Type B pancreatic cell (in vitro differentiated cells): ENCODE data around the gene RNF126. TPM values are rescaled to one million over a fixed set of nuclear protein-coding genes. Genes with fewer than 3 reads are reported as not detected.

ENCODE experiments used
- DNase-seq: peaks from one replicate; pipeline ENCODE4 v3.0.0; 2021; ENCODE audit warnings: mixed read lengths; ENCODE audit not compliant: unreplicated experiment; ENCODE audit errors: extremely low spot score
- H3K27ac Mint-ChIP-seq: 2 replicates; pipeline ENCODE4 v1.8.0; 2021; ENCODE audit warnings: mild to moderate bottlenecking, mixed read lengths
- H3K27me3 Mint-ChIP-seq: 2 replicates; pipeline ENCODE4 v1.8.0; 2021; ENCODE audit warnings: mixed read lengths
- H3K36me3 Mint-ChIP-seq: 2 replicates; pipeline ENCODE4 v1.8.0; 2021; ENCODE audit warnings: mixed read lengths
- H3K4me1 Mint-ChIP-seq: one replicate; pipeline ENCODE4 v1.8.0; 2021; ENCODE audit warnings: mixed read lengths; ENCODE audit not compliant: unreplicated experiment
- H3K4me3 Mint-ChIP-seq: 2 replicates; pipeline ENCODE4 v1.8.0; 2021; ENCODE audit warnings: mild to moderate bottlenecking, mixed read lengths
- H3K9me3 Mint-ChIP-seq: 2 replicates; pipeline ENCODE4 v1.8.0; 2021; ENCODE audit warnings: mixed read lengths
- total RNA-seq: library from RNA; stranded (reverse); gene quantifications from 2 replicates; pipeline ENCODE4 v1.2.1, GENCODE V29; 2021; ENCODE audit warnings: low replicate concordance
- TF ChIP-seq, protein P1 (sequence below): fragments of 200-600 bp; sonication (generic); conservative IDR thresholded peaks from 2 replicates; pipeline ENCODE4 v1.5.0; 2021; ENCODE audit warnings: antibody characterized with exemption, mild to moderate bottlenecking

RNF126 gene
- total RNA-seq, 1 donor from 2014 or later, result 38.1 TPM

DNA sequence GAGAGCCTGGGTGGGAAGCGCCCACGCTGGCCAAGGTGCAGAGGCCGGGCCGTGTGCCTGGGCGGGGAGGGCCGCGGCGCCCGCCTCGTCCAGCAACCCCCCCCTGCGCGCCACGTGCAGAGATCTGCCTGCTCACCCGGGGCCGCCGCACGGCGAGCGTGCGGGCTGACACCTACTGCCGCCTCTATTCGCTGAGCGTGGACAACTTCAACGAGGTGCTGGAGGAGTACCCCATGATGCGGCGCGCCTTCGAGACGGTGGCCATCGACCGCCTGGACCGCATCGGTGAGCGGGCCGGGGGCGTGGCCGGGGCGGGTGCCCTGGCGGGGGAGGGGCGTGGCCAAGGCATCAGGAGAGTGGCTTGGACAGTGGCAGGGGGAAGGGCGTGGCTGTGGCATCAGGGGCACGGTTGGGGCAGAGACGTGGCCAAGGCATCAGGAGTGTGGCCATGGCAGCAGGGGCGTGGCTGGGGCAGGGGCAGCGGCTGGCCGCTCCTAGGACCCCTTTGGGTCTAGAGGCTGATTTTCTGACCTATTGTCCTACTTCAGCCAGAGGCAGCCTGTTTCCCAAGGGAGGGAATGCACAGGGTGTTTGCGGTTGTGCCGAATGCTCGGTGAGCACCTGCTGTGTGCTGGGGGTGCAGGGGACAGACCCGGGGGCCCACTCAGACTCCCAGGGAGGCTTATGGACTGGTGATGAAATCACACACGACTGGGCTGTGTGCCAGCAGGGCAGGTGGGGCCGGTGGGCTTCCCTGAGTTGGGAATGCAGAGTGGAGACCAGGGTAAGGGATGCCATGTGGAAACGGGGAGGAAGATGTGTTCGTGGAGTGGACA is 49.1 kb downstream of the RNF126 start:
- no peaks in the 10 kb centered on the region for H3K27me3 Mint-ChIP-seq
- H3K27ac Mint-ChIP-seq, result no peak overlapping the region
- no peak overlapping the region for H3K4me3 Mint-ChIP-seq
- H3K9me3 Mint-ChIP-seq, result no peaks in the 10 kb centered on the region
- peaks cover 5% of the 10 kb centered on the region for H3K4me1 Mint-ChIP-seq
- TF ChIP-seq, protein P1, sequence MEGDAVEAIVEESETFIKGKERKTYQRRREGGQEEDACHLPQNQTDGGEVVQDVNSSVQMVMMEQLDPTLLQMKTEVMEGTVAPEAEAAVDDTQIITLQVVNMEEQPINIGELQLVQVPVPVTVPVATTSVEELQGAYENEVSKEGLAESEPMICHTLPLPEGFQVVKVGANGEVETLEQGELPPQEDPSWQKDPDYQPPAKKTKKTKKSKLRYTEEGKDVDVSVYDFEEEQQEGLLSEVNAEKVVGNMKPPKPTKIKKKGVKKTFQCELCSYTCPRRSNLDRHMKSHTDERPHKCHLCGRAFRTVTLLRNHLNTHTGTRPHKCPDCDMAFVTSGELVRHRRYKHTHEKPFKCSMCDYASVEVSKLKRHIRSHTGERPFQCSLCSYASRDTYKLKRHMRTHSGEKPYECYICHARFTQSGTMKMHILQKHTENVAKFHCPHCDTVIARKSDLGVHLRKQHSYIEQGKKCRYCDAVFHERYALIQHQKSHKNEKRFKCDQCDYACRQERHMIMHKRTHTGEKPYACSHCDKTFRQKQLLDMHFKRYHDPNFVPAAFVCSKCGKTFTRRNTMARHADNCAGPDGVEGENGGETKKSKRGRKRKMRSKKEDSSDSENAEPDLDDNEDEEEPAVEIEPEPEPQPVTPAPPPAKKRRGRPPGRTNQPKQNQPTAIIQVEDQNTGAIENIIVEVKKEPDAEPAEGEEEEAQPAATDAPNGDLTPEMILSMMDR, result no peak
- peaks cover 10% of the 10 kb centered on the region for H3K36me3 Mint-ChIP-seq
- DNase-seq, result no peak

DNA sequence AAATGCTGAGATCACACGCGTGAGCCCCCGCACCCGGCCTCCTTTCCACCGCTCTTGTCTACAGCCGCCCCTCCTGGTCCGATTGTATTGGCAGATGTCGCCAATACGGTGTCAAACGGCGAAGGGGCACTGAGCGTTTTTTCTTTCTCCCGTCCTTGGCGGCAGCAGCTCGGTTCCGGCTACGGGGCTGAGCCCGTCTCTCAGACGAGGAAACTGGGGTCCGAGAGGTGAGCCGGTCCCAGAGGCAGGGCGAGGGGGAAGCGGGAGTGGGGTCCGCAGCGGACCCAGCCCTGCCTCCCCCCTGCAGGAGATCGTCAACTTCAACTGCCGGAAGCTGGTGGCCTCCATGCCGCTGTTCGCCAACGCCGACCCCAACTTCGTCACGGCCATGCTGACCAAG is 50.1 kb downstream of the RNF126 start:
- DNase-seq, result no peak
- peaks cover 5% of the 10 kb centered on the region for H3K4me1 Mint-ChIP-seq
- no peak overlapping the region for H3K4me3 Mint-ChIP-seq
- no peaks in the 10 kb centered on the region for H3K9me3 Mint-ChIP-seq
- no peaks in the 10 kb centered on the region for H3K27me3 Mint-ChIP-seq
- peaks cover 10% of the 10 kb centered on the region for H3K36me3 Mint-ChIP-seq
- TF ChIP-seq, protein P1, result no peak
- no peak overlapping the region for H3K27ac Mint-ChIP-seq

DNA sequence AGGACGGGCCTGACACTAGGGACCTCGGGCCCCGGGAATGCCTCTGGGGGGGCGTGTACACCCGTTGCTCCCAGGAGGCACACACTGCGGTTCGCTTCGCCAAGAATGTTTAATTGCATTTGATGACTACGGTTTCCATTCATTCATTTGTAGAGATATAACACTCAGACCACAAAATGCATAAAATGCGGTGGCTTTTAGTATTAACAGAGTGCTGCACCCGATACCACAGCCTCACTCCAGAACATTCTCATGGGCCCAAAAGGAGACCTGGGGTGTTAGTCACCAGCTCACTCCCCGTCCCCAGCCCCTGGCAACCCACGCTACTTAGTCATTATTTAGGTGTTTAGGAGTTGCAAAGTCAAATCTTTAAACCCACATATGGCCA is 51.5 kb downstream of the RNF126 start:
- H3K4me3 Mint-ChIP-seq, result no peak overlapping the region
- no peaks in the 10 kb centered on the region for H3K9me3 Mint-ChIP-seq
- H3K36me3 Mint-ChIP-seq, result peaks cover 10% of the 10 kb centered on the region
- TF ChIP-seq, protein P1, result no peak
- peaks cover 5% of the 10 kb centered on the region for H3K4me1 Mint-ChIP-seq
- no peak overlapping the region for H3K27ac Mint-ChIP-seq
- no peaks in the 10 kb centered on the region for H3K27me3 Mint-ChIP-seq
- DNase-seq, result no peak

DNA sequence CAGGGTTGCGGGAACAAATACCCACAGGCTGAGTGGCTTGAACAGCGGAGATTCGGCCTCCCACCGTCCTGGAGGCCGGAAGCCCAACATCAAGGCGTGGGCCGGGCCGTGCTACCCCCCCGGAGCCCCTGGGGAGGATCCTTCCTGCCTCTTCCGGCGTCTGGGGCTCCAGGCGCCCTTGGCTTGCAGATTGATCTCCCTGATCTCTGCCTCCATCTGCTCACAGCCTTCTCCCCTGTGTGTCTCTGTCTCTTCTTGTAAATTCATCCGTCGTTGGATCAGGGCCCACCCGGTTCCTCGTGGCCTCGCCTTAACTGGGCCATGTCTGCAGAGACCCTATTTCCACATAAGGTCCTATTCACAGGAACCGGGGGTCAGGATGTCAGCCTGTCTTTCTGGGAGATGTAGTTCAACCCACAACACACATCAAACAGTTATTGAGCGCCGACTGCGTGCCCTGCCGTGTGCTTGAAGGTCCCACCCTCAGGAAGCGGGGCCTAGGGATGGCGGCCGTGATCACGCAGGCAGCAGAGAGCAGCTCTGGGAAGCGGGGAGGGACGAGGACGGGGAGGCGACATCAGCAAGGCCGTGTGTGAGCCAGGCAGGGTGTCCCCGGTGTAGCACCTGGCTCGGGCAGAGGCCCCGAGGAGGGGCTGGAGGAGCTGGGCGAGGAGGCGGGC is 52.1 kb downstream of the RNF126 start:
- Mint-ChIP-seq H3K9me3 (no peaks in the 10 kb centered on the region), H3K27me3 (no peaks in the 10 kb centered on the region), H3K36me3 (peaks cover 10% of the 10 kb centered on the region), H3K4me3 (no peak overlapping the region), H3K27ac (no peak overlapping the region), H3K4me1 (peaks cover 5% of the 10 kb centered on the region)
- DNase-seq, result no peak
- TF ChIP-seq, protein P1, result no peak

DNA sequence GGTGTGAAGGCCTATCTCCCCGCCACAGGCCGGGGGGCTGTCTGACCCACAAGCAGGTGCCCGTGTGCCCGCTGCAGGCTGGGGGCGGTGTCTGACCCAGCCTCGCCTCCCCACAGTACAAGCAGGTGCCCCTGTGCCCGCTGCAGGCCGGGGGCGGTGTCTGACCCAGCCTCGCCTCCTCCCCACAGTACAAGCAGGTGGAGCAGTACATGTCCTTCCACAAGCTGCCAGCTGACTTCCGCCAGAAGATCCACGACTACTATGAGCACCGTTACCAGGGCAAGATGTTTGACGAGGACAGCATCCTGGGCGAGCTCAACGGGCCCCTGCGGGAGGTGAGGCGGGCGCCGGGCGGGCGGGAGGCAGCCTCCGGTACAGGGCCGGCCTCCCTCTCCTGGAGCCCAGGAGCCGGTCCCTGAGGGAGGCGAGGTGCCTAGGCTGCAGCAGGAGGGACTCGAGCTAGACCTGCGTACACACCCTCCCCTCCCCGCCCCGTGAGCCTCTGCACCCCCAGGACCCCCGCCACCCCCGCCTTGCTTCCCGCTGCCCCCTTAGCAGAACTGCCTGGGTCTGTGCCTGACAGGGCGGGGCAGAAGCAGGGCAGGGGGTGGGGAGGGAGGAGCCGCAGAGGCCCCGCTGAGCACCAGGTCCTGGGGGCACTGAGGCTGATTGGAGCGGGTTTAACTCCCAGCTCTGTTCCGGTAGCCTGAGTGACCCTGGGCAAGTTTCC is 52.8 kb downstream of the RNF126 start:
- no peak for DNase-seq
- Mint-ChIP-seq H3K27ac (no peak overlapping the region), H3K4me3 (no peak overlapping the region), H3K9me3 (no peaks in the 10 kb centered on the region), H3K36me3 (peaks cover 7% of the 10 kb centered on the region), H3K4me1 (peaks cover 5% of the 10 kb centered on the region), H3K27me3 (no peaks in the 10 kb centered on the region)
- TF ChIP-seq, protein P1, result no peak
